Neural progenitor cell (in vitro differentiated cells): ENCODE results near the gene SERPINE2. TPM values are rescaled to one million over a fixed set of nuclear protein-coding genes. Genes with fewer than 3 reads are reported as not detected.

Experiments used
- DNase-seq: peaks from one replicate; pipeline ENCODE4 v3.0.0-alpha.2; 2016; ENCODE audit warnings: low spot score
- H2AFZ ChIP-seq: fragments of 200-600 bp; sonication (generic); replicated peaks from 2 replicates; pipeline ENCODE4 v1.6.1; 2016; ENCODE audit warnings: antibody characterized with exemption
- H3F3A ChIP-seq: fragments of 200-600 bp; sonication (generic); 2 replicates; pipeline ENCODE4 v1.6.1; 2016; ENCODE audit warnings: antibody characterized with exemption, low read depth
- H3K27ac ChIP-seq: fragments of 200-600 bp; sonication (generic); 2 replicates; pipeline ENCODE4 v1.5.1; 2016; ENCODE audit warnings: mild to moderate bottlenecking
- H3K27me3 ChIP-seq: fragments of 200-600 bp; sonication (generic); 2 replicates; pipeline ENCODE4 v1.6.1; 2016; ENCODE audit warnings: mild to moderate bottlenecking, moderate library complexity
- H3K36me3 ChIP-seq: fragments of 200-600 bp; sonication (generic); 2 replicates; pipeline ENCODE4 v1.5.1; 2016
- H3K4me1 ChIP-seq: fragments of 200-600 bp; sonication (generic); 2 replicates; pipeline ENCODE4 v1.6.1; 2016; ENCODE audit warnings: mixed run types
- H3K4me2 ChIP-seq: fragments of 200-600 bp; sonication (generic); 2 replicates; pipeline ENCODE4 v1.6.1; 2016
- H3K4me3 ChIP-seq: fragments of 200-600 bp; sonication (generic); 2 replicates; pipeline ENCODE4 v1.5.1; 2016
- H3K79me2 ChIP-seq: fragments of 200-600 bp; sonication (generic); 2 replicates; pipeline ENCODE4 v1.6.1; 2016; ENCODE audit warnings: low read depth
- H3K9ac ChIP-seq: fragments of 200-600 bp; sonication (generic); 2 replicates; pipeline ENCODE4 v1.6.1; 2016
- H3K9me3 ChIP-seq: fragments of 200-600 bp; sonication (generic); 2 replicates; pipeline ENCODE4 v1.5.1; 2016; ENCODE audit warnings: low read depth
- H4K20me1 ChIP-seq: fragments of 200-600 bp; sonication (generic); 2 replicates; pipeline ENCODE4 v1.6.1; 2016; ENCODE audit warnings: low read depth
- H3K27ac Mint-ChIP-seq: 3 replicates; pipeline ENCODE4 v1.8.0; 2021; ENCODE audit warnings: mixed read lengths
- H3K27me3 Mint-ChIP-seq: 2 replicates; pipeline ENCODE4 v1.8.0; 2022; ENCODE audit warnings: low read depth, mild to moderate bottlenecking, inconsistent platforms, moderate library complexity, mixed read lengths; ENCODE audit not compliant: insufficient read depth
- H3K36me3 Mint-ChIP-seq: 3 replicates; pipeline ENCODE4 v1.8.0; 2021; ENCODE audit warnings: mixed read lengths
- H3K4me1 Mint-ChIP-seq: 3 replicates; pipeline ENCODE4 v1.8.0; 2021; ENCODE audit warnings: mixed read lengths
- H3K4me3 Mint-ChIP-seq: 3 replicates; pipeline ENCODE4 v1.8.0; 2021; ENCODE audit warnings: mild to moderate bottlenecking, moderate library complexity, mixed read lengths
- H3K9me3 Mint-ChIP-seq: 3 replicates; pipeline ENCODE4 v1.8.0; 2020; ENCODE audit warnings: mixed read lengths
- EZH2 ChIP-seq: fragments of 200-600 bp; sonication (generic); IDR thresholded peaks from 2 replicates; pipeline ENCODE4 v1.6.1; 2017; ENCODE audit warnings: antibody characterized with exemption, mild to moderate bottlenecking, moderate library complexity
- EZH2phosphoT487 ChIP-seq: fragments of 200-600 bp; sonication (generic); IDR thresholded peaks from 2 replicates; pipeline ENCODE4 v1.6.1; 2017; ENCODE audit warnings: antibody characterized with exemption
- total RNA-seq: library from RNA; depleted of rRNA; stranded (reverse); fragments of >200 nt; gene quantifications from 2 replicates; pipeline ENCODE4 v1.2.3, GENCODE V29; 2015; ENCODE audit warnings: low replicate concordance
- TF ChIP-seq, protein P1 (sequence below): fragments of 200-600 bp; sonication (generic); IDR thresholded peaks from 2 replicates; pipeline ENCODE4 v1.5.1; 2017; ENCODE audit warnings: antibody characterized with exemption, mild to moderate bottlenecking

The SERPINE2 gene
- total RNA-seq, 1 donor from 2014 or later, result 28.8 TPM

DNA sequence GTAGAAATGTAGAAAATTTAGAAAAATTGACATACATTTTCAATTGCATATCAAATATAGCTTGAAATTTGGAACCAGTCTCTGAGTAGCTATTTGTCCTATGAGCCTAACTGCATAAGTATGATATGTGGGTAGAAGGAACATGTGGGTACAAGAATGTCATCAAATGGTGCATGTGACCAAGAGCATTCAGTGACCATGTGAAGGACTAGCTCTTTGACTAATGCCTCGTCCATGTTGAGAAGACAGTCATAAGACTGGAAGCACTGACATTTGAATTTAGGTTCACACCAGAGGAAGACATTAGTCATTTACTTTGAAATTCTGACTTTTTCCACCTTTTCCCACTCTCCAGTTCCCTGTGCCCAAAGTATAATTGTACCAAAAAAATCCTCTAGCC is 69.2 kb downstream of the SERPINE2 start:
- Histone ChIP-seq H3K9ac (no peak overlapping the region), H3K27me3 (no peaks in the 10 kb centered on the region), H3K9me3 (no peaks in the 10 kb centered on the region), H4K20me1 (no peaks in the 10 kb centered on the region), H3K79me2 (peaks cover 5% of the 10 kb centered on the region), H3K36me3 (peaks cover 11% of the 10 kb centered on the region), H3K4me2 (no peak overlapping the region), H3K27ac (no peak overlapping the region), H3F3A (peaks cover 23% of the 10 kb centered on the region), H3K4me3 (no peak overlapping the region), H2AFZ (no peak overlapping the region), H3K4me1 (no peaks in the 10 kb centered on the region)
- H3K4me1 Mint-ChIP-seq, result no peaks in the 10 kb centered on the region
- no peak for DNase-seq
- no peaks in the 10 kb centered on the region for H3K27me3 Mint-ChIP-seq
- H3K27ac Mint-ChIP-seq, result no peak overlapping the region
- no peaks in the 10 kb centered on the region for H3K9me3 Mint-ChIP-seq
- no peak overlapping the region for H3K4me3 Mint-ChIP-seq
- TF ChIP-seq, protein P1, sequence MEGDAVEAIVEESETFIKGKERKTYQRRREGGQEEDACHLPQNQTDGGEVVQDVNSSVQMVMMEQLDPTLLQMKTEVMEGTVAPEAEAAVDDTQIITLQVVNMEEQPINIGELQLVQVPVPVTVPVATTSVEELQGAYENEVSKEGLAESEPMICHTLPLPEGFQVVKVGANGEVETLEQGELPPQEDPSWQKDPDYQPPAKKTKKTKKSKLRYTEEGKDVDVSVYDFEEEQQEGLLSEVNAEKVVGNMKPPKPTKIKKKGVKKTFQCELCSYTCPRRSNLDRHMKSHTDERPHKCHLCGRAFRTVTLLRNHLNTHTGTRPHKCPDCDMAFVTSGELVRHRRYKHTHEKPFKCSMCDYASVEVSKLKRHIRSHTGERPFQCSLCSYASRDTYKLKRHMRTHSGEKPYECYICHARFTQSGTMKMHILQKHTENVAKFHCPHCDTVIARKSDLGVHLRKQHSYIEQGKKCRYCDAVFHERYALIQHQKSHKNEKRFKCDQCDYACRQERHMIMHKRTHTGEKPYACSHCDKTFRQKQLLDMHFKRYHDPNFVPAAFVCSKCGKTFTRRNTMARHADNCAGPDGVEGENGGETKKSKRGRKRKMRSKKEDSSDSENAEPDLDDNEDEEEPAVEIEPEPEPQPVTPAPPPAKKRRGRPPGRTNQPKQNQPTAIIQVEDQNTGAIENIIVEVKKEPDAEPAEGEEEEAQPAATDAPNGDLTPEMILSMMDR, result no peak
- TF ChIP-seq EZH2 (no peak), EZH2phosphoT487 (no peak)
- H3K36me3 Mint-ChIP-seq, result no peaks in the 10 kb centered on the region

DNA sequence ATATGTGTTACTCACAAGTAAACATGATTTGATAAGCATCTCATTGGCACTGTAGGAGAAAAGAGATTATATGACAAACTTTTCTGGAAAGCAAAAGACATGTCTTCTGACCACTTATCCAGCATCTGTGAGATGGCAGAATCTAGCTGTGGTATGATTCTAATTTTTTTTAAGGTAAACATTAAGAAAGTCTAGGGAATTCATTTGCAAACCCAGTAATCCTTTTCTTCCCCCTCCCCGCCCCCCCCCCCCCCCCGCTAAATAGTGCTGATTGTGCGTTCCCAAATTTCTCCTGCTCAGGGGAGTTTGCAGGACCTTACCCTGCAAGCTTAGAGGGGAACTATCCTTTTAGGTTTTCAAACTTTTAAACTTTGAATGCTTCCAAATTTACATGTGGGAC is 69.8 kb downstream of the SERPINE2 start:
- no peak overlapping the region for H3K9ac ChIP-seq
- peaks cover 23% of the 10 kb centered on the region for H3F3A ChIP-seq
- Mint-ChIP-seq H3K4me1 (no peaks in the 10 kb centered on the region), H3K27me3 (no peaks in the 10 kb centered on the region), H3K4me3 (no peak overlapping the region), H3K36me3 (no peaks in the 10 kb centered on the region), H3K9me3 (no peaks in the 10 kb centered on the region), H3K27ac (no peak overlapping the region)
- H3K4me1 ChIP-seq, result no peaks in the 10 kb centered on the region
- no peak overlapping the region for H3K27ac ChIP-seq
- H2AFZ ChIP-seq, result no peak overlapping the region
- TF ChIP-seq EZH2phosphoT487 (no peak), EZH2 (no peak)
- DNase-seq, result no peak
- H3K27me3 ChIP-seq, result no peaks in the 10 kb centered on the region
- H3K36me3 ChIP-seq, result peaks cover 16% of the 10 kb centered on the region
- no peak overlapping the region for H3K4me2 ChIP-seq
- no peak overlapping the region for H3K4me3 ChIP-seq
- no peaks in the 10 kb centered on the region for H3K9me3 ChIP-seq
- H3K79me2 ChIP-seq, result peaks cover 10% of the 10 kb centered on the region
- H4K20me1 ChIP-seq, result no peaks in the 10 kb centered on the region

DNA sequence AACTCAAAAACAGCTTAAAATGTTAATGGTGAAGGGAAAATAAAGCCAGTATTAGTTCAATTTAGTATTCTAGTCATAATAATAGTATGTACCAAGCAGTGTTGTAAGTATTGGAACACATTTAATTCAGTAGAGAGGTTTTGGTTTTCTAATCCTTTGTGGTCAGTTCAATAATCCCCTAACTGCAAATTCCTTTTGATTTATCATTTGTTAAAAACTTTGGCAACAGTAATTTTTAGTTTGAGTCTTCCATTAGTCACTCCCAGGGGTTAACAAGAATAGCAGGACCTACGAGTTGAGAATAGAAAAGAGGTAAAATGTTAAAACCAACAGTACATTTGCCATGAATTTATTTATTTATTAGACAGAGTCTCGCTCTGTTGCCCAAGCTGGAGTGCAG is 71.1 kb downstream of the SERPINE2 start:
- H3K27me3 Mint-ChIP-seq, result no peaks in the 10 kb centered on the region
- peaks cover 2% of the 10 kb centered on the region for H3K36me3 Mint-ChIP-seq
- H3K9ac ChIP-seq, result no peak overlapping the region
- H3K27ac Mint-ChIP-seq, result no peak overlapping the region
- H3K27ac ChIP-seq, result no peak overlapping the region
- H3F3A ChIP-seq, result peaks cover 26% of the 10 kb centered on the region
- H3K79me2 ChIP-seq, result peaks cover 23% of the 10 kb centered on the region
- H3K4me1 ChIP-seq, result no peaks in the 10 kb centered on the region
- H4K20me1 ChIP-seq, result peaks cover 5% of the 10 kb centered on the region
- H3K4me1 Mint-ChIP-seq, result no peaks in the 10 kb centered on the region
- no peak for TF ChIP-seq EZH2phosphoT487
- no peak for TF ChIP-seq EZH2
- TF ChIP-seq, protein P1, result no peak
- H2AFZ ChIP-seq, result no peak overlapping the region
- no peaks in the 10 kb centered on the region for H3K9me3 Mint-ChIP-seq
- no peak overlapping the region for H3K4me3 ChIP-seq
- H3K4me3 Mint-ChIP-seq, result no peak overlapping the region
- no peak for DNase-seq
- H3K4me2 ChIP-seq, result no peak overlapping the region
- H3K27me3 ChIP-seq, result no peaks in the 10 kb centered on the region
- H3K9me3 ChIP-seq, result no peaks in the 10 kb centered on the region
- peaks cover 23% of the 10 kb centered on the region for H3K36me3 ChIP-seq

DNA sequence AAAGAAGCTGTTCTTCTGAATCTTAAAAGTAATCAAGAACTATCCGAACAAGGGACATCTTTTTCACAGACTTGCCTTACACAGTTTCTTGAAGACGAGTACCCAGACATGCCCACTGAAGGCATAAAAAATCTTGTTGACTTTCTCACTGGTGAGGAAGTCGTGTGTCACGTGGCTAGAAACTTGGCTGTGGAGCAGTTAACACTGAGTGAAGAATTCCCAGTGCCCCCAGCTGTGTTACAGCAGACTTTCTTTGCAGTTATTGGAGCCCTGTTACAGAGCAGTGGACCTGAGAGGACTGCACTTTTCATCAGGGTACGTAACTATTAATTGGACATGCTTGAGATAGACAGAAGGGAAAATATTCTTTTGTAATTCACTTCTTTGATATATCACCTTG is 79.4 kb downstream of the SERPINE2 start:
- Histone ChIP-seq H3K4me2 (peak overlapping the region; percentile 89), H3K79me2 (peaks cover 74% of the 10 kb centered on the region), H3K27me3 (no peaks in the 10 kb centered on the region), H3K4me3 (peak overlapping the region; percentile 32), H3K36me3 (peaks cover 10% of the 10 kb centered on the region), H4K20me1 (peaks cover 55% of the 10 kb centered on the region), H3K27ac (no peak overlapping the region), H3K4me1 (peaks cover 46% of the 10 kb centered on the region), H3F3A (peaks cover 16% of the 10 kb centered on the region), H2AFZ (no peak overlapping the region), H3K9me3 (no peaks in the 10 kb centered on the region), H3K9ac (no peak overlapping the region)
- H3K4me3 Mint-ChIP-seq, result no peak overlapping the region
- H3K36me3 Mint-ChIP-seq, result peaks cover 18% of the 10 kb centered on the region
- DNase-seq, result no peak
- H3K27me3 Mint-ChIP-seq, result peaks cover 6% of the 10 kb centered on the region
- TF ChIP-seq, protein P1, result no peak
- no peak for TF ChIP-seq EZH2
- no peak for TF ChIP-seq EZH2phosphoT487
- no peaks in the 10 kb centered on the region for H3K9me3 Mint-ChIP-seq
- H3K4me1 Mint-ChIP-seq, result peaks cover 42% of the 10 kb centered on the region
- H3K27ac Mint-ChIP-seq, result no peak overlapping the region
